ENCODE data around the gene PPM1H.

Gene PPM1H

DNA sequence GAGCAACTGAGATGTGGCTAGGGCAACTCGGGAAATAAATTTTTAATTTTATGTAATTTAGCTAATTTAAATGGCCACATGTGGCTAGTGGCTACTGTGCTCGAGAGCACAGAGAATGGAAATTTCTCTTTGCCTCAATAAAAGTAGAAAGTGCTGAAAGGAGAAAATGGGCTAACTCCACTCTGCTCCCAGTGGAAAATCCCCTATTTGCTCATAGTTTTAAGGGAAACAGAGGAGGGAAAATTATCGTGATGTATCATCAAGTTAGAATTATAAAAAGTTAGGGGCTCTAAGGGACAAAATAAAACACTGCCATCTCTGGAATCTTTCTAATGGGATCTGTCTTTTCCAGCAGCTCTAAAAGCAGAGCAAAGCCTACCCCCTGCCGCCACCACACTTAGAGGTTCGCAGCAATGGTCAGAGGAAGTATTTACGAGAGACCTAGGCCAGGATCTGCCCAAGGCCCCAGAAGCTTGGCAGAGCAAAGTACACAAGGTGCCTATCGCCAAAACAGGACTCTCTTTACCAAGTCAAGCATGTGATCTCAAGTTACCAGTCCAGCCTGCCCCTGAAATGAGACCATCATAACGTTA lies 220.7 kb downstream of the PPM1H start:
- no peak for DNase-seq
- TF ChIP-seq POLR2A (IDR thresholded peaks at IDR 0.05; ENCODE audit: low read length) (no peak), GATA1 (IDR thresholded peaks at IDR 0.05; ENCODE audit: low read depth, low read length) (no peak)

DNA sequence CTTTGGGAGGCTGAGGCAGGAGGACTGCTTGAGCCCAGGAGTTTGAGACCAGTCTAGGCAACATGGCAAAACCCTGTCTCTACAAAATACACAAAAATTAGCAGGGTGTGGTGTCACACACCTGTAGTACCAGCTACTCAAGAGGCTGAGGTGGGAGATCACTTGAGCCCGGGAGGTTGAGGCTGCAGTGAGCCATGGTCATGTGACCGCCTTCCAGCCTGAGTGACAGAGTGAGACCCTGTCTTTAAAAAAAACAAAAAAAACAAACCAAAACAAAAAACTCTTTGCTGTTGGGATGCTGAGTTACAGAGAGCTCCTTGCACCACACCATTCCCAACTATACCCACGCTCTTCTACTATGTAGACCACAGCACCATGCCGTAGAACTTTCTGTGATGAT lies 221.2 kb downstream of the PPM1H start:
- no peak for DNase-seq
- no peak for TF ChIP-seq POLR2A (IDR thresholded peaks at IDR 0.05; ENCODE audit: low read length)
- TF ChIP-seq GATA1 (IDR thresholded peaks at IDR 0.05; ENCODE audit: low read depth, low read length), result no peak

DNA sequence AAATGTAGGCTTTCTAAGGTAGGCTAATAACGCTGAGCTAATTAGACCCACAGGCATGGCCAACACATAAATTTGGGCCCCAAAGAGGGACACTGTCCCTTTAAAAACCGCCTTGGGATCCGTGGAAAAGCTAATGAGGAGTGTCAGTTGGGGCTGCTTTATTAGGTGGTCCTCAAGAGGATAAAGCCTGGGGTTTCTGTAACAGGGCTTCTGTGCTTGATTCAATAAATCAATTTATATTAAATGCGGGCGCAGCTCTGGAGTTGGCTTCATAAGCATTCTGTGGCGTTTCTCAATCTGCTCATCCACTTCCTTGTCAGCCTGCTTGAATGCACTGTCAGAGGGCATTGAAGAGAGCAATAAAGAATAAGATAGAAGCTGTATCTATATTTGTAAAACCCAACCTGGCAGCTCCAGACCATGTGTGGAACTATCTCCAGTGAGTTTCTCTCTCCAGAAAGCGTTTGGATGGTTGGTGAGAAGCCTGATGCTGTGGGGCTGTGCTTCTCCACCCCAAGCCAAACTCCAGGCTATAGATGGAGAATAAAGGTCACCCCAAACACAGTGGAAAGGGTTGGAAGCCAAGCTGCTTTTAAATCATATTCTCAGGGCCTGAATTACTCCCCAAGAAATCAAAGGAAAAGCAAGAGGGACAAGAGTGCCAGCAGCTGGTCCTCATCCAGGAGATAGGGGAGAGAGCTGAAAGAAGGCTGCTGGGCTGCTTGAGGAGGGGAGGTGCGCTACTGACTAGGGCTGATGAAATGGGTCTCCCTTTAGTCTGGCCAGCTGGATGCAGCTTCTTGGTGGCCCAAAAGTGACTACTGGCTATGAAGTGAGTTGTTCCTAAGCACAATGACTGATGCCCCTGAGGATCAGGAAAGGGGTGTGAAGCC lies 222.0 kb downstream of the PPM1H start:
- no peak for TF ChIP-seq POLR2A (IDR thresholded peaks at IDR 0.05; ENCODE audit: low read length)
- no peak for TF ChIP-seq GATA1 (IDR thresholded peaks at IDR 0.05; ENCODE audit: low read depth, low read length)
- DNase-seq, result no peak

DNA sequence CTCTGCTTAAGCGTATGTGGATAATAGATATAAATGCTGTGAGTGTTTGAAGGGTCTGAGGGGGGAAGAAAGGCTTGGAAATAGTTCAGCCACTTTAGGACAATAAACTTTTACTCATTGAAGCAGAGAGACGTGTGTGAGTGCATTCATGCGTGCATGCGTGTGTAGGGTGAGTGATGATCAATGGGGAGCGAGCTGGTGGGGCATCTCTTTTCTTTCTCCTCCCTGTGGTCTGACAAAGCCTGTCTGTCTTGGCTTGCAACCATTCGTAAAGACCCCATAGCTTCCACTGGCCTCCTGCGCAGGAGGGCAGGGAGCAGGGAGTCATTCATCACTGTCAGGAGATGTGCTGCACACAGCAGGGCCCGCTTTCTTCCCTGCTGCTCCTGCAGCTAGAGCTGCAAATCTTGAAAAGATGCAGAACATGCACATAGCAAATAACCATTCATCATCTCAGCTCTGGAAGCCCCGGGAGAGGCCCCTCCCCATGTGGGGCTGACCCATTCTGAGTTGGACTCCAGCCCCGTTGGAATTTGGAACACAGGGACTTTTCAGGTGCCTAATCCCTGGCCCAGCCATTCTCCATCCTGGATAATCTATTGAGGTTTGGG lies 223.2 kb downstream of the PPM1H start:
- TF ChIP-seq POLR2A (IDR thresholded peaks at IDR 0.05; ENCODE audit: low read length), result no peak
- no peak for TF ChIP-seq GATA1 (IDR thresholded peaks at IDR 0.05; ENCODE audit: low read depth, low read length)

DNA sequence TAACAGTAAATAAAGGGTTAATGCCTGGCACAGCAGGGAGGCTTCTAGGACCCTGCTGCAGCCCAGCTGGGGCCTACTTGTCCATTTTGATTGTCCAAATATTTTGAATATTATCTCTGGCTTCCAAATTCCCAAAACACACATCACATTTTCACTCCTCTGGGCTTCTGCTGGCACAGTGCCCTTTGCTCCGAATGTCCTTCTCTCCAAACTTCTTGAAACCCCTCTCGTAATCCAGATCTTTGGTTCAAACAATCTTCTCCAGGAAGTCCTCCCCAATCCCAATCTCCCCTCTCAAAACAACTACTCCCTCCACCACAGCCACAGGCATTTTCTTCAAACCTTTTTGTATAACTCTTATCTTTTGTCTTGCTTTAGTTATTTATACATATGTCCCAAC lies 225.6 kb downstream of the PPM1H start:
- DNase-seq, result no peak
- TF ChIP-seq POLR2A (IDR thresholded peaks at IDR 0.05; ENCODE audit: low read length), result no peak
- TF ChIP-seq GATA1 (IDR thresholded peaks at IDR 0.05; ENCODE audit: low read depth, low read length), result no peak

More for the DNA sequence above, 223.2 kb downstream of the PPM1H start:
- no peak for DNase-seq

DNA sequence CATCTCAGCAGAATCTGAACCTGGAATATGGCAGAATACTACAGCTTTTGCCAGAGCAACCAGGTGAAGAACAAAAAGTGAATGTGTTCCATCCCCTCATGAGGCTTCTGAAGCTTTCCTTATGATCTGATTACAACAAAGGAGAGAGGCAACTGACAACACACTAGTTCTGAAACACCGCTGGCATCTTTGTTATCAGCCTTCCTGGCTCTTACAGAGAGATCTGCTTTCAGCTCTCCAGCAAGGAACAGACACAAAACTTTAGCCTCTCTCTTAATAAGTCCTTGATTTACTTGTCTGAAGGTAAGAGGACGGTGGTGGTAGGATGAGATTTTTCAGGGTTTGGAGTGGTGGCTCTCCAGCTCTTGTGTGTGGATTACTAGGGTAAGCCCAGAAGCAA lies 227.0 kb downstream of the PPM1H start:
- TF ChIP-seq GATA1 (IDR thresholded peaks at IDR 0.05; ENCODE audit: low read depth, low read length), result no peak
- no peak for TF ChIP-seq POLR2A (IDR thresholded peaks at IDR 0.05; ENCODE audit: low read length)
- no peak for DNase-seq

DNA sequence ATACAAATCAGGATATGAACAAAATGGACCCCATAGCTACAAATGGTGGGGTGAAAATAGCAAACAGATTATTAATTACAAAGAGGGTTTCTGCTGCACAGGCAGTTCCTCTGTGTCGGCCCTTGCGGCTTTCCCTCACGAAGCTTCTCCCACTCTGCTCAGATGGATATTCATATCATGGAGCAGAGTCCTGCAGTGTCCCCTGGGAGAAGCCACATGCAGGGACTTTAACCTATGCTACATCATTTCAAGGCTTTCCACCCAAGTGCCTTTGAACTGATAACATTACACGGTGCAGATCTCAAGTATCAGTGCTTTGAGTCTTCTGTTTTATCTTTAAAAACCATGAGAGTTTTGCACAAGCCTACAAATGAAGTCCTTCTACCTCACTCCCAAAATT lies 229.1 kb downstream of the PPM1H start:
- DNase-seq, result no peak
- no peak for TF ChIP-seq POLR2A (IDR thresholded peaks at IDR 0.05; ENCODE audit: low read length)
- no peak for TF ChIP-seq GATA1 (IDR thresholded peaks at IDR 0.05; ENCODE audit: low read depth, low read length)

DNA sequence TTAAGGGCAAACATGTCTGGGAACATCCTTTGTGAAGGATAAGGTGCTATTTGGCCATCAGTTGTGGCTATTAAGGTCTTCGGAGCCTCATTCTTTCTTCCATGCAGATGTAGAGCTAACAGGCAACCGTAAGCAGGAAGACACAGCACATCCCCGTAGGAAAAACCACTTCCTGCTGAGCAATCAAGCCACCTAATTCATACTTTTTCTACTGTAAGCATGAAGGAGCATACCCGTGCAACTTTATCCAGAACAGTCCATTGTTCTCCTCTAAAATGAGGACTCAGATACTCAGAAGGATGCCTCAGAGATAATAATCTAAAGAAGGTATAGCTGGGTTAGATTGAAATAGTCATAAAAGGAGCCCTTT lies 232.0 kb downstream of the PPM1H start:
- no peak for TF ChIP-seq GATA1 (IDR thresholded peaks at IDR 0.05; ENCODE audit: low read depth, low read length)
- no peak for TF ChIP-seq POLR2A (IDR thresholded peaks at IDR 0.05; ENCODE audit: low read length)

DNA sequence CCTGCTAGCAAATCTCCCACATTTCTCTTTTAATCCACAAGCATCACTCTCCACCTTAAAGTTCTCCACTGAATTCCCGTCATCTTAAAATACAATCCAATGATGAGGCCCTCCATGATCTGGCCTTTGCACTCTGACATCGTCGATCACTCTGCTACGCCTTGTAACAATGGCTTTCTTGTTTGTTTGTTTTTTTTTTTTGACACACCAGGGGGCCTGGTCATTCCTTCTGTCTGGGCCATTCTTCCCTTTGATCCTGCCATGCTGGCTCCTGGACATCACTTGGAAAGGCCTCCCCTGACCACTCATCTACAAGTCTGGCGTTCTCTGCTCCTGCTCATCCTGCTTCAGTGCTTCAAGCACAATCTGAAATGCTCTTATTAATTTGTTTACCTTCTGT lies 233.5 kb downstream of the PPM1H start:
- no peak for TF ChIP-seq GATA1 (IDR thresholded peaks at IDR 0.05; ENCODE audit: low read depth, low read length)
- no peak for TF ChIP-seq POLR2A (IDR thresholded peaks at IDR 0.05; ENCODE audit: low read length)
- no peak for DNase-seq

More for the DNA sequence above, 232.0 kb downstream of the PPM1H start:
- DNase-seq, result no peak

DNA sequence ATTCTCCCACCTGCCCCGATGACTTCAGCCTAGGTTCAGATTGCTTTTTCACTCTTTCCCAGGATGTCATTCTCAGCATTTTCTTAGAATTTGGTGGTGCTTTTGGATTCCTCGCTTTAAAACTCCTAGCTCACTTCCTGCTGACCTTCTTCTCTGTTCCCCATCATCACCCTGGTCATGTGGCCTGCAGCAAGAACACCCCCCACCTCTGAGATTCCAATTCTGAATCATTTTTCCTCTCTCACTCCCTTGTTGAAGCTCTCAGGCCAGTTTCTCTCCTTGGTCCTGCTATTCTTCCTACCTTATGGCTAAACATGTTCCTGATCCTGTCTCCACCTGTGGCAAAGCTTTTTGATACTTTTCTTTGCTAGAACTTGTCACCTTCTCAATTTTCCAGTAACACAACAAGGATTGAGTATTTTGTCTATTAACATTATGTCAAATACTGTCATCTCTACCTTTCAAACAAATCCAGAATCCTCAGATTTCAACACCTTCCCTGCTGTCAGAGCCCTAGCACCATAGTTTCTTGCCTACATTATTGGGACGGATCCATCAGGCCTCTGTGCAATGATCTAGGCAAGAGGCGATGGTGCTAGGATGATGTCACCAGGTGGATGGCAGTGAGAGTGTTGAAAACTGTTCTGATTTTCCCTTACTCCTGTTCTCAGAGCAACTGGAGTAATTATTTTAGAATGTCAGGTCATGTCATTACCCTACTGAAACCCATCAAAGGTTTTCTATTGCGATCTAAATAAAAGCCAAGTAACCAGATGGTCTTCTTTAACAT lies 234.7 kb downstream of the PPM1H start:
- DNase-seq, result no peak

DNA sequence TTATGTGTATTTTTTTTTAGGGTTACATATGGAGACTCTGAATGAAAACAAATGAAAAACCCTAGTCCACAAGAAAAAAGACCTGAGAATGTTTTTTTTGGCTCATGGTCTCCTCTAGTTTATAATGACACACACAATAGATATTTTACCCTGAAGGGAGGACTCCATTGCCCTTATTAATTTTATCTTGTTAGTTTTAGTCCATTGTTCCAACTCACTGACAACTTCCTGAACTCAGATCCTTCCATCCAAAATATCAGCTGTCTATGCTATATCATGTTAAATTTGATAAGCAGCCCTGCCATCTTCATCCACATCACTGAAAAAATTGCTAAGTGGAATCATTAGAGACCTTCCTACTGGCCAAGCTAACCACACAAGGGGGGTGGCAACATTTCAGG lies 236.2 kb downstream of the PPM1H start:
- DNase-seq, result no peak
- TF ChIP-seq GATA1 (IDR thresholded peaks at IDR 0.05; ENCODE audit: low read depth, low read length) (no peak), POLR2A (IDR thresholded peaks at IDR 0.05; ENCODE audit: low read length) (no peak)

More for the DNA sequence above, 234.7 kb downstream of the PPM1H start:
- TF ChIP-seq POLR2A (IDR thresholded peaks at IDR 0.05; ENCODE audit: low read length), result no peak
- TF ChIP-seq GATA1 (IDR thresholded peaks at IDR 0.05; ENCODE audit: low read depth, low read length), result no peak

DNA sequence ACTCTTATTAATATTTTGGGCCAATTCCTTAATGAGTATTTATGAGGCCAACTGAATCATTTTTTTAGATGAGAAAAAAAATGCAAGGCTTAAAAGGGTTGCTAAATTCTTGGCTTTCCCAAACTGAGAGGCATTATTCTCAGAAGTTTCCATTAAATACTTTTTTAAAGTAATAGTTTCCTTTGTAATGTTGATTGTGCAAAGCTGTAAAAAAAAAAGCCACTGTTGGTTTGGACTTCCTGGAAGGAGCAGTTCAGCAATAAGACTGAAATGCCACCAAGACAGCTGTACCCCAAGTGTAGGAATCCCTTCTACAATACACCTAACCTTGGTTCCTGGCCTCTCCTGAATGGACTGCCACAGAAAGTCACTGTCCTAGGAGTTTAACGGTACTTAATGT lies 237.1 kb downstream of the PPM1H start:
- DNase-seq, result no peak
- no peak for TF ChIP-seq POLR2A (IDR thresholded peaks at IDR 0.05; ENCODE audit: low read length)
- no peak for TF ChIP-seq GATA1 (IDR thresholded peaks at IDR 0.05; ENCODE audit: low read depth, low read length)

DNA sequence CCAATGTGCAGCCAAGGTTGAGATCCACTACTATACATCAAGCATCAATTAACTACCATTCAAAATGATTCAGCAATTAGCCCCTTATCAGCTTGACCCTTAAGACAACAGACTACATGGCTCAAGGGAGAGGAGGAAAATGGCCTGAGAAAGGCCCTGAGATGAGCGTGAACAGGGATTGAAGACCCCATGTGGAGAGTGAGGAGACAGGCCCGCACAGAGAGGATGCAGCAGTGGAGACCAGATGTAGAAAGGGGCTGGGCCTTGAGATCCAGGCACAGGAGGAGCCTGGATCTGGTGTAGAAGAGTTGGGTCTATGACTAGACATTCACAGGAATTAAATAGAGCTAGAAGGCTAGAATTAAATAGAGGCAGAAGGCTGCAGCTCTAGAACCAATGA lies 239.3 kb downstream of the PPM1H start:
- no peak for DNase-seq
- no peak for TF ChIP-seq GATA1 (IDR thresholded peaks at IDR 0.05; ENCODE audit: low read depth, low read length)
- TF ChIP-seq POLR2A (IDR thresholded peaks at IDR 0.05; ENCODE audit: low read length), result no peak

DNA sequence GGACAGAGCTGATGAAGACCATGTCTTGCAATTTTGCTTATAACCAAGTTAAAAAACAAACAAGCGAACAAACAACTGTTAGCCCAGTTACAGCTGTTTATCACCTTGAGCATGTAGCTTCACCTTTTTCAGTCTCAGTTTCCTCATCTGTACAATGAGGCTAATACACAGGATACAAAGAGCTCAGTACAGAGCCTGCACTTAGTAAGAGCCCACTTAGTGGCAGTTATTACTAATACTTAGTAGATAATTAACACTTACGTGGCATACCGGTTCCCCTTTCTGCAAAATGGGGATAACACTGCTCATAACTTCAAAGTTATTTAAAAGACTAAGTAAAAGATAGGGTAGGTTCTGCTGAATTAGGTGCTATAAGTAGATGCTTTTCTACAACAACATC lies 240.3 kb downstream of the PPM1H start:
- no peak for DNase-seq
- TF ChIP-seq POLR2A (IDR thresholded peaks at IDR 0.05; ENCODE audit: low read length) (no peak), GATA1 (IDR thresholded peaks at IDR 0.05; ENCODE audit: low read depth, low read length) (no peak)
